ENCODE measurements around the gene IFT57. TPM values are rescaled to one million over a fixed set of nuclear protein-coding genes. Genes with fewer than 3 reads are reported as not detected.

Gene IFT57
- total and polyA plus RNA-seq, 4 experiments from 2014 or later, result 24.1 to 55.2 (median 38.5) TPM

DNA sequence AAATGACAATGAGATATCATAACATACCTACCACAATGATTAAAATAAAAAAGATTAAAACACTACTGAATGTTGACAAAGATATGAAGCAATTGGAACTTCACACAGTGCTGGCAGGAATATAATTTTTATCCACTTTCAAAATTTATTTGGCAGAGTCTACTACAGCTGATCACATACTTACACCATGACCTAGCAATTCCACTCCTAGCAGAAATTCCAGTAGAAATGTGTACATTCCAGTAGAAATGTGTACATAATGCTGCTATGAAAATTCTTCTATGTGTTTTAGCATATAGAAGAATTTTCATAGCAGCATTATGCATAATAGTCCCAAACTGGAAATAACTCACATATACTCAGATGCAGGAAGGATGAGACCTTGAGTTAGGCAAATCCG is 43.5 kb downstream of the IFT57 start:
- Mint-ChIP-seq H3K27me3 (no peaks in the 10 kb centered on the region), H3K4me3 (no peak overlapping the region), H3K27ac (no peak overlapping the region), H3K36me3 (peaks cover 6 to 28% of the 10 kb centered on the region in 2 donors), H3K9me3 (no peaks in the 10 kb centered on the region), H3K4me1 (peaks cover 5 to 17% (median 16%) of the 10 kb centered on the region in 4 donors)
- Histone ChIP-seq H3K27me3 (ENCODE audit: insufficient read depth, low read length) (no peaks in the 10 kb centered on the region), H3K36me3 (ENCODE audit: insufficient read depth, low read length) (no peaks in the 10 kb centered on the region), H3K4me3 (ENCODE audit: low read length in 2 of 2) (no peak overlapping the region), H3K27ac (ENCODE audit: low read depth, low read length) (no peak overlapping the region), H3K4me1 (ENCODE audit: insufficient read depth, low read length) (no peaks in the 10 kb centered on the region), H3K9me3 (ENCODE audit: control insufficient read depth in 1 of 2, low read length in 2 of 2) (no peaks in the 10 kb centered on the region)
- intact Hi-C loops (cut with micrococcal nuclease), result no loop called here
- ChIA-PET POLR2A (ENCODE audit: partially characterized antibody) (interaction anchor here (1.2 kb wide), 1 partner anchor 44 kb away, joined by 3 read pairs; no protein-coding TSS in a partner anchor), CTCF (ENCODE audit: partially characterized antibody) (interaction anchor here (0.8 to 1.1 kb wide), 3 partner anchors 11 to 26 kb away, joined by 3 to 4 read pairs (median 3); no protein-coding TSS in a partner anchor)
- DNase-seq, result no peak

DNA sequence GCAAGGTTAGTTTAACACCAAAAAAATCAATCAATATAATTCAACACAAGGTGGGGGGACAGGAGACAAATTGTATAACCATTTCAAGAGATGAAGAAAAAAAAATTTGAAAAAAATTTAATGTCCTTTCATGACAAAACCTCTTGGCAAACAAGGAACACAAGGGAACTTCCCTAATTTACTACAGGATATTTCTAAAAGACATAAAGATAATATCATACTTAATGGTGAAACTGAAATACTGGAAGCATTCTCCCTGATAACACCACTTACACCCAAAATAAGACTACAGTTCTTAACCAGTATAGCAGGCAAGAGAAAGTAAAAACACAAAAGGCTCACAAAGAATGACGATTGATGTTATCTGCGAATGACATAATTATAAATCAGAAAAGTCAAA is 44.7 kb downstream of the IFT57 start:
- ChIA-PET CTCF (ENCODE audit: partially characterized antibody) (no interaction called here), POLR2A (ENCODE audit: partially characterized antibody) (no interaction called here)
- H3K27me3 Mint-ChIP-seq, result no peaks in the 10 kb centered on the region
- Histone ChIP-seq H3K9me3 (ENCODE audit: control insufficient read depth in 1 of 2, low read length in 2 of 2) (no peaks in the 10 kb centered on the region), H3K27ac (ENCODE audit: low read depth, low read length) (no peak overlapping the region), H3K4me3 (ENCODE audit: low read length in 2 of 2) (no peak overlapping the region), H3K27me3 (ENCODE audit: insufficient read depth, low read length) (no peaks in the 10 kb centered on the region), H3K36me3 (ENCODE audit: insufficient read depth, low read length) (no peaks in the 10 kb centered on the region), H3K4me1 (ENCODE audit: insufficient read depth, low read length) (no peaks in the 10 kb centered on the region)
- DNase-seq, result no peak
- H3K4me1 Mint-ChIP-seq, result peaks cover 7 to 19% (median 16%) of the 10 kb centered on the region in 4 donors
- H3K4me3 Mint-ChIP-seq, result no peak overlapping the region
- intact Hi-C loops (cut with micrococcal nuclease), result no loop called here
- H3K36me3 Mint-ChIP-seq, result peaks cover 3 to 22% of the 10 kb centered on the region in 2 donors
- no peak overlapping the region for H3K27ac Mint-ChIP-seq
- no peaks in the 10 kb centered on the region for H3K9me3 Mint-ChIP-seq

DNA sequence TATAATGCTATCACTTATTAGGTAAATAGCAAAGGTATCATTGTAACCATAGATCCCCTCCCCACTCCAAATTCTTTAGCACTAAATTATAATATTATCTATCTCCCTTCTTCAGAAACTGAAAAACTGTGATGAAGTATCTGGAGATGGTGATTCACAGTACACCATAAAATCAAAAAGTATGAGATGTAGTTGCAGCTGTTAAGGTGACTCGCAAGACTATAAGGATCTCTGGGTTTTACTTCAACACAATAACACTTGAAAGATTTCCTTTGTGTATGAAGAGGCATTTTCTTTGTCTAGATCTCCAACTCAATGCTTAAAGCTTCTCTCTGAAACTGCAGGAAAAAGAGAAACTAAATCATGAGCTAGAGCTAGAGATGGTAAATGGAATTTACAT is 46.9 kb downstream of the IFT57 start:
- Mint-ChIP-seq H3K27ac (no peak overlapping the region), H3K4me3 (no peak overlapping the region), H3K27me3 (no peaks in the 10 kb centered on the region), H3K4me1 (peaks cover 14 to 24% (median 16%) of the 10 kb centered on the region in 4 donors), H3K9me3 (no peaks in the 10 kb centered on the region), H3K36me3 (peaks cover 2 to 26% of the 10 kb centered on the region in 2 donors)
- H3K27ac ChIP-seq (ENCODE audit: low read depth, low read length), result no peak overlapping the region
- intact Hi-C loops (cut with micrococcal nuclease), result no loop called here
- no peaks in the 10 kb centered on the region for H3K9me3 ChIP-seq (ENCODE audit: control insufficient read depth in 1 of 2, low read length in 2 of 2)
- H3K4me3 ChIP-seq (ENCODE audit: low read length in 2 of 2), result no peak overlapping the region
- H3K36me3 ChIP-seq (ENCODE audit: insufficient read depth, low read length), result no peaks in the 10 kb centered on the region
- POLR2A ChIA-PET (ENCODE audit: partially characterized antibody), result interaction anchor here (0.6 kb wide), 1 partner anchor 113 kb away, joined by 3 read pairs; no protein-coding TSS in a partner anchor
- H3K4me1 ChIP-seq (ENCODE audit: insufficient read depth, low read length), result no peaks in the 10 kb centered on the region
- CTCF ChIA-PET (ENCODE audit: partially characterized antibody), result no interaction called here
- H3K27me3 ChIP-seq (ENCODE audit: insufficient read depth, low read length), result no peaks in the 10 kb centered on the region
- no peak for DNase-seq

DNA sequence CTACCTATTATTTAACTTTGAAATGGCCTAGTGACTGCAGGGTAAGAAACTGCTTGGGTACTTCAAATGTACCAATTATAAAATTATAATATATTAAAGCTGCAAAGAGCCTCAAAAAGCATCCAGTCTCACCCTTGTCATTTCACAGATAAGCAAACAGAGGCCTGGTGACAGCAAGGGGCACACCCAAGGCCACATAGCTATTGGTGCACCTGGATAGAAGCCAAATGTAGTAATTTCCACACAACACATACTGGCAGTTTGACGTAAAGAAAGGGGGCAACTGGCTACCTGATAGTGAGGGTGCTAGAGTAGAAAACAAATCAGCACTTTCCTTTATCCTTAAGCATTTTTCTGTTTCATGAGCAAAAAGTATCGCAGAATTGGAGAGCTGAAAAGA is 51.1 kb downstream of the IFT57 start:
- no peaks in the 10 kb centered on the region for H3K27me3 ChIP-seq (ENCODE audit: insufficient read depth, low read length)
- Mint-ChIP-seq H3K4me1 (peaks cover 18 to 30% (median 23%) of the 10 kb centered on the region in 4 donors), H3K27ac (no peak overlapping the region), H3K9me3 (no peaks in the 10 kb centered on the region), H3K36me3 (peaks cover 16 to 21% of the 10 kb centered on the region in 2 donors), H3K27me3 (no peaks in the 10 kb centered on the region), H3K4me3 (no peak overlapping the region)
- H3K4me1 ChIP-seq (ENCODE audit: insufficient read depth, low read length), result no peaks in the 10 kb centered on the region
- H3K9me3 ChIP-seq (ENCODE audit: control insufficient read depth in 1 of 2, low read length in 2 of 2), result no peaks in the 10 kb centered on the region
- CTCF ChIA-PET (ENCODE audit: partially characterized antibody), result no interaction called here
- no peaks in the 10 kb centered on the region for H3K36me3 ChIP-seq (ENCODE audit: insufficient read depth, low read length)
- POLR2A ChIA-PET (ENCODE audit: partially characterized antibody), result interaction anchor here (1.6 kb wide), 1 partner anchor 44 kb away, joined by 3 read pairs; no protein-coding TSS in a partner anchor
- DNase-seq, result no peak
- no peak overlapping the region for H3K27ac ChIP-seq (ENCODE audit: low read depth, low read length)
- H3K4me3 ChIP-seq (ENCODE audit: low read length in 2 of 2), result no peak overlapping the region
- intact Hi-C loops (cut with micrococcal nuclease), result loop anchor here (5.0 kb wide), 1 partner anchor 36 kb away; no protein-coding TSS in a partner anchor

DNA sequence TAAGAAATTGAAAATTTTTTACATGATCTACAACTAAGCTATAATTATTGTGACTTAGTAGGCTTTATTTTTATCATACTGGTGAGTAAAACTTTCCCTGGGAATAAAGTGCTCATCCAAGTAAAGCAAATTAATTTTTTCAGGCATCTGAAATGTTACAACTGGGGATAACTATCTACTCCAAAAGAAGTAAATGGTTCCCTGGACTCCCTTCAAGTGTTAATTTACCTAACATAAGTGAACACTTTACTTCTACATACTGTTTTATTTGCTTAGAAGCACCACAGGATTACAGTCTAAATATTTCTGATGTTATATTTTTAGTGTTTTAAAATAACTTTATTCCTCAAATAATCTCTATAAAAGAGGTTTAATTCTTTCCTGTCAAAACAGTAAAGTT is 57.8 kb downstream of the IFT57 start:
- intact Hi-C loops (cut with micrococcal nuclease), result no loop called here
- Mint-ChIP-seq H3K4me3 (no peak overlapping the region), H3K27me3 (no peaks in the 10 kb centered on the region), H3K27ac (no peak overlapping the region), H3K36me3 (peaks cover 20 to 35% of the 10 kb centered on the region in 2 donors), H3K9me3 (no peaks in the 10 kb centered on the region), H3K4me1 (peaks cover 8 to 15% (median 11%) of the 10 kb centered on the region in 4 donors)
- H3K4me3 ChIP-seq (ENCODE audit: low read length in 2 of 2), result no peak overlapping the region
- no peaks in the 10 kb centered on the region for H3K4me1 ChIP-seq (ENCODE audit: insufficient read depth, low read length)
- DNase-seq, result no peak
- no peaks in the 10 kb centered on the region for H3K36me3 ChIP-seq (ENCODE audit: insufficient read depth, low read length)
- ChIA-PET POLR2A (ENCODE audit: partially characterized antibody) (no interaction called here), CTCF (ENCODE audit: partially characterized antibody) (no interaction called here)
- no peaks in the 10 kb centered on the region for H3K27me3 ChIP-seq (ENCODE audit: insufficient read depth, low read length)
- no peak overlapping the region for H3K27ac ChIP-seq (ENCODE audit: low read depth, low read length)
- H3K9me3 ChIP-seq (ENCODE audit: control insufficient read depth in 1 of 2, low read length in 2 of 2), result no peaks in the 10 kb centered on the region

DNA sequence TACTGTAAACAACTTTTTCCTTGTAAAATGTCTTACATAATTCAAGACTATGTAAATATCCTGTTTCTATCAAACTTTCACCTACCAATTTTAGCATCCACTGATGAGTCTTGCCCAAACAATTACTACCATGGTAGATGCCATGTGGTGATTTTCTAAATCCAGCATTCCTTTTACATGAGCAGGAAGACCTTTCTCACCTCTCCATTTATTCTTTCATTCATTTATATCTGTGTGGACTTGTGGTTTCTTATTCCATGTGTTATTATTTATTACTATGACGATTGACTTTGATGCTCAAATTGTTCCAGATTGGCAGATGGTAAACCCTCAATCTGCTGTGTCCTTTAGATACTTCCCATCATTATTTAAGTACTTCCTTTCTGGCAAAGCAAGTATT is 62.4 kb downstream of the IFT57 start:
- H3K27me3 Mint-ChIP-seq, result no peaks in the 10 kb centered on the region
- no peak overlapping the region for H3K27ac ChIP-seq (ENCODE audit: low read depth, low read length)
- no peaks in the 10 kb centered on the region for H3K9me3 ChIP-seq (ENCODE audit: control insufficient read depth in 1 of 2, low read length in 2 of 2)
- intact Hi-C loops (cut with micrococcal nuclease), result no loop called here
- H3K27me3 ChIP-seq (ENCODE audit: insufficient read depth, low read length), result no peaks in the 10 kb centered on the region
- H3K27ac Mint-ChIP-seq, result peak overlapping the region in 2 of 7 donors; percentile 8 to 66
- H3K36me3 ChIP-seq (ENCODE audit: insufficient read depth, low read length), result no peaks in the 10 kb centered on the region
- no peak for DNase-seq
- POLR2A ChIA-PET (ENCODE audit: partially characterized antibody), result no interaction called here
- no peak overlapping the region for H3K4me3 Mint-ChIP-seq
- H3K4me1 ChIP-seq (ENCODE audit: insufficient read depth, low read length), result no peaks in the 10 kb centered on the region
- H3K9me3 Mint-ChIP-seq, result no peaks in the 10 kb centered on the region
- H3K4me1 Mint-ChIP-seq, result peaks cover 0 to 8% (median 5%) of the 10 kb centered on the region in 4 donors
- H3K4me3 ChIP-seq (ENCODE audit: low read length in 2 of 2), result no peak overlapping the region
- peaks cover 9 to 18% of the 10 kb centered on the region in 2 donors for H3K36me3 Mint-ChIP-seq
- CTCF ChIA-PET (ENCODE audit: partially characterized antibody), result no interaction called here

DNA sequence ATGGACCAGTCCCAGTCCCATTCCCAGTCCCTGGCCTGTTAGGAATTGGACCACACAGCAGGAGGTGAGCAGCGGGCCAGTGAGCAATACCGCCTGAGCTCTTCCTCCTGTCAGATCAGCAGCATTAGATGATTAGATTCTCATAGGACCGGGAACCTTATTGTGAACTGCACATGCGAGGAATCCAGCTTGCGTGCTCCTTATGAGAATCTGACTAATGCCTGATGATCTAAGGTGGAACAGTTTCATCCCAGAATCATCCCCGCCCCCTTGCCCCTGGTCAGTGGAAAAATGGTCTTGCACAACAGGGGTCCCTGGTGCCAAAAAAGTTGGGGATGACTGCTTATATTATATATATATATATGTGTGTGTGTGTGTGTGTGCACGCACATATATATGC is 63.1 kb downstream of the IFT57 start:
- Mint-ChIP-seq H3K27ac (no peak overlapping the region), H3K4me3 (no peak overlapping the region), H3K4me1 (peaks cover 1 to 9% (median 6%) of the 10 kb centered on the region in 4 donors), H3K36me3 (peaks cover 9 to 18% of the 10 kb centered on the region in 2 donors), H3K27me3 (no peaks in the 10 kb centered on the region), H3K9me3 (no peaks in the 10 kb centered on the region)
- Histone ChIP-seq H3K4me1 (ENCODE audit: insufficient read depth, low read length) (no peaks in the 10 kb centered on the region), H3K4me3 (ENCODE audit: low read length in 2 of 2) (no peak overlapping the region), H3K27me3 (ENCODE audit: insufficient read depth, low read length) (no peaks in the 10 kb centered on the region), H3K9me3 (ENCODE audit: control insufficient read depth in 1 of 2, low read length in 2 of 2) (no peaks in the 10 kb centered on the region), H3K27ac (ENCODE audit: low read depth, low read length) (no peak overlapping the region), H3K36me3 (ENCODE audit: insufficient read depth, low read length) (no peaks in the 10 kb centered on the region)
- ChIA-PET POLR2A (ENCODE audit: partially characterized antibody) (interaction anchor here (1.1 kb wide), 1 partner anchor 13 kb away, joined by 3 read pairs; no protein-coding TSS in a partner anchor), CTCF (ENCODE audit: partially characterized antibody) (no interaction called here)
- no peak for DNase-seq
- intact Hi-C loops (cut with micrococcal nuclease), result no loop called here
